HTR-8/SVneo (cell line): ENCODE results near the gene ADAMTS9.
"Not testable (repeated sequence)": the region's sequence is repeated elsewhere in the genome, so short reads cannot be mapped to it uniquely, and the experiment has no call there.

Source experiments
- DNase-seq: peaks from one replicate; pipeline ENCODE4 v3.0.0; 2011; ENCODE audit warnings: low spot score, mixed read lengths; ENCODE audit not compliant: insufficient read length
- FAIRE-seq: peaks from 2 replicates; lab custom pipeline; 2011; peaks lifted over from hg19 to GRCh38; lab: Jason Lieb, UNC

The ADAMTS9 gene

GRCh38 chr3:64552966-64553365 is 134.8 kb downstream of the ADAMTS9 start:
- FAIRE-seq, result no peak

DNA sequence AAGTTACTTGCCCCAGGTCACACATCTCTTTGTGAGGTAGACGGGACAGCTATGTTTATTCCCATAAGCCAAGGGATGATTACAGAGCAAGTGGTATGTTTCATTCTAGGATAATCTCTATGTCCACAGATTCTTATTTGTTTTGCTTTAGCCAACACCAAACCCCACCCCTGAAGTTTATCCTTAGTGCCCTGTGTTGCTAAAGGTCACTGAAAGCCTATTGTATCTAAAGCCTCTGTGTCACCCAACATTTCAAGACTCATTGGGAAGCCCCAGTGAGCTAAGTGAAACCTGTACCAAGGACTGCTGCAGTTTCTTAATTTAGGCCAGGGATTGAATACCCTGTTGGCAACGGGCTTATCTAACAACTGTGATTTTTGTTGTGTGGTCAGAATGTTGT is 135.6 kb downstream of the ADAMTS9 start:
- DNase-seq (no peak), FAIRE-seq (no peak)

More at GRCh38 chr3:64552966-64553365, 134.8 kb downstream of the ADAMTS9 start:
- DNase-seq, result no peak

DNA sequence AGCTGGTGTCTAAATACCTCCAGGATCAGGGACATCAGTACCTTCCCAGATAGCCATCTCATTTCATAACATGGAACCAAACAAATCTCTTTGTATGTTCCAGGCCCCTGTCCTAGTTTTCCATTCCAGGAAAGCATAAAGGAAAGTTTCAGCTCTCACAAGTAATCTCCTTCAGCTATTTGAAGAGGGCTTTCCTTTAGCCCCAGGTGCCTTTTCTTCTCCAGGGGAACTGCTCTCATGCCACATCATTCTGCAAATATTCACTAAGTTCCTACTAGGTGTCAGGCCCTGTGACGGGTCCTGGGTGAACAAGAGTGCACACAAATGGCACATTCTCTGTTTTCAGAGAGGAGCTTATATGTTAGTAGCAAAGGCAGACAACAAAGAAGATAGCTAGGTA is 136.1 kb downstream of the ADAMTS9 start:
- DNase-seq (no peak), FAIRE-seq (no peak)

- DNase-seq, result no peak
- FAIRE-seq, result no peak
Measured at GRCh38 chr3:64550745-64551144, 137.1 kb downstream of the ADAMTS9 start.

GRCh38 chr3:64549869-64550268 is 137.9 kb downstream of the ADAMTS9 start:
- DNase-seq (no peak), FAIRE-seq (no peak)

DNA sequence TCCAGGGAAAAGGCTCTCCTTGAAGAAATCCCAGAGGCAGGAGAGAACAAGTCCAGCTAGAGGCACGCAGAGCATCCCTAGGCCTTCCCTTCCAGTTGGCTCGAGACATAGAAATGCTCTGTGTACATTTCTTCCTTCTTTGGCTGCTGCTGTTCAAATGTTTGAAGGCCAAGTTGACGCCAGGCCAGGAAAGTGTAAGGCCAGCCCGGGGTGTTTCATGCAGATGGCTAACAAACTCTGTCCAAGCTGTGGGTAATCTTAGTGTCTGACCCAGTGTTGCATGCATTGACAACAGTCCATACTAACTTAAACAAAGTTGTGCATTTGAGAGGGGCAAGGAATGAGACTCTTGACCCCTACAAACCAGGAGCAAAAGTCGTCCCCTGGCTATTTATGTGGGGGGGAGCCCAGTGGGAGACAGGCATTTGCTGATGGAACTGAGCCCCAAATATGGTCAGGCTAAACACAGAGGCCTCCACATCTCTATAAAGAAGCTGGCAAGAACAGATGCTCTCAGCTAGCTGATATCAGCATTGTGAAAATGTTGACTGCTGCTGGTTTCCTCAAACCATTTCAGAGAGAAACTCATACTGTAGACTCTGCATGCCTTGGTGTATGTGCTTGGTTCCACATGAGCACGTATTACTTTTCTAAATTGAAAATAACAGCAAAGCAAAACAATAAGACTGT is 139.5 kb downstream of the ADAMTS9 start:
- DNase-seq, result no peak
- FAIRE-seq, result no peak

- DNase-seq, result no peak
- no peak for FAIRE-seq
Measured at GRCh38 chr3:64546856-64547255, 140.9 kb downstream of the ADAMTS9 start.

DNA sequence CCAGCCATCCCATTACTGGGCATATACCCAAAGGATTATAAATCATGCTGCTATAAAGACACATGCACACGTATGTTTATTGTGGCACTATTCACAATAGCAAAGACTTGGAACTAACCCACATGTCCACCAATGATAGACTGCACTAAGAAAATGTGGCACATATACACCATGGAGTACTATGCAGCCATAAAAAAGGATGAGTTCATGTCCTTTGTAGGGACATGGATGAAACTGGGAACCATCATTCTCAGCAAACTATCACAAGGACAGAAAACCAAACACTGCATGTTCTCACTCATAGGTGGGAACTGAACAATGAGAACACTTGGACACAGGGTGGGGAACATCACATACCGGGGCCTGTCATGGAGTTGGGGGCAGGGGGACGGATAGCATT is 142.6 kb downstream of the ADAMTS9 start:
- not testable (repeated sequence) for DNase-seq, FAIRE-seq

GRCh38 chr3:64541803-64542202 is 146.0 kb downstream of the ADAMTS9 start:
- DNase-seq, result no peak
- no peak for FAIRE-seq

DNA sequence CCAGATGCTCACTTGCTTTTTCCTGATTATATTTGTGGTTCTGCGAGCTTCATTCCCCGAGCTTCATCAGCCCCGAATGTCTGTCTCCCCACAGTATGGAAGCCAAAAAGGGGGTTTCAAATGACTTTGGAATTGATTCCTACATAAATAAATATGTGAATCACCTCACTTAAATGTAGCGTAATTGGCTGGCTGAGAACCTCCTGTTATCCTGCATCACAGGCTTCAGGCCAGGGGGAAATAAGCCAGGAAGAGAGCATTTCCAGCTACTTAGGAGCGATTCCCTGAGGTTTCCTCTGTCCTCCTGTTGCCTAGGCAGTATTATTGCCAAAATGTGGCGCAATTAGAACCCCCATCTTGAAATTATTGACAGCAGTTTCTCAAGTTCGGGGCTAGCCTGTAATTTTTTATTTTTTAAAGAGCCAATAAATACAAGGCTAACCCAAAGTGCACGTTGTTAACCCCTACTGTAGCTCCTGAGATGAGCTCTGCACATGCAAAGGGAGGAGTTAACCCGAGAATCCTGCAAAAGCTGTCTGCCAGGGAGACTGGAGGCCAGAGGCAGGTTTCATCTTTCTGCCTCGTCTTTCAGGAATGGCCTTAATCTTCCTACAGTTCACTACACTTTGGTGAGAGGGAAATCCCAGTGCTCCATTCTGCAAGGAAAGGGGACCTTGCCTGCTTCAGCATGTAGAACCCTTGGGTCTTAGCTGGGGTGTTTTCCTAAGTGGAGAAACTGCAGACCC is 148.2 kb downstream of the ADAMTS9 start:
- no peak for FAIRE-seq
- no peak for DNase-seq

DNA sequence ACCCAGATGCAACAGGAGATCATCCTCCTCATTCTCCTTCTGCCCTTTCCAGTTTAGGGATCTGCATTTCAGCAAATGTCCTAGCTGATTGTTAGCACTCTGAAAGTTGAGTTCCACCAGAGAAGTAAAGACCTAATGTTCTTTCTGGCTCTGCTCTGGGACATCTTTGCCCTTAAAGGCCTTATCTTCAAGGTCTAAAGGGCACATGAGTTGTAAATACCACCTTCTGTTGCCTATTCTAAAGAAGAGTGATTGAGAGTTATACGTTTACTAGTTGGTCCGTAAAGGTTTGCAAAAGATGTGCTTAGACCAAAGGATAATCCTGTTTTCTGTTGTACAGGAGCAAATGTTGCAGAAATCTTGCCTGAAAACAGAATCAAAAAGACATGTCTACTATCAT is 151.6 kb downstream of the ADAMTS9 start:
- no peak for FAIRE-seq
- DNase-seq, result no peak

- DNase-seq (peak; percentile 70), FAIRE-seq (no peak)
Measured at GRCh38 chr3:64533617-64534317, 154.0 kb downstream of the ADAMTS9 start.

DNA sequence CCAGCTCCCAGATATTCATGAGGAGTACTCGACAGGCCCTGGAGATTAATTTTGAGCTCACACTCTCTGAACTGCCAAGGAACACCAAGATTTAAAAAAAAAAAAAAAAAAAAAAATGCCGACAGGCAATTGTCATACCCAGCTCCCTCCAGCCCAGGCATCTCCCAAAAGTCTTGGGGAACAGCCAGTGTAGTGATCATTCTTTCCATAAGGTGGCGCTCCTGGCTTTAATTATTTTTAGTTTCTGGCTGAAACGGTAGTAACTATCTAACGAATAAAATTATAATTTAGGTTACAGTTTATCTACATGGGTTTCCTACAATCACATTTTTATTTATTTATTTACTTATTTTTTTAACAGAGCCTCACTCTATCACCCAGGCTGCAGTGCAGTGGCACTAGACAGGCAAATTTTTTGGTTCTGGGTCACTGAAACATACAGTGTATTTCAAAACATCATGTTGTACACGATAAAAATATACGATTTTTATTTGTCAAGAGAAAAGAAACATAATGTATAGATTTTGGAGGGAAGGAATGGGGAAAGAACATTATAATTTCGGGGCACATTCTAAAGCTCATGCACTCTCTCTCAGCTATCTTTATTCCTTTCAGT is 157.3 kb downstream of the ADAMTS9 start:
- DNase-seq (peak; percentile 37), FAIRE-seq (no peak)

DNA sequence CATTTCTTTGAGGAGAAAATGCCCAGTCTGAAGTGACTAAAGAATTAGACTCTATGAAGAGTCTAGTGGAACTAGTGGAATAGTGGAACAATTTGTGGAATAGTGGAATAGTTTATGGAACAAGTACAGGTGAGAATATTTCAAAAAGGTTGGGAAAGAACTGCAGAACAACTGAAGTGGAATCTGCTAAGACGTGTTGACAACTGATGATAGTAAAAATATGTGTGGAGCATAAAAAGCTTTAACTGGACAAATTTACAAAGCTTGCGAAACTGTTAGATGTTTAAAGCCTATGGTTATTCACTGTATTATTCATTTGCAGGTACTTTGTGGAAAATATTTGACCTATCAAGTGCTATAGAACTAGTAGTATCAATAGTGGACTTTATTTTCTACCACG is 164.5 kb downstream of the ADAMTS9 start:
- DNase-seq (no peak), FAIRE-seq (no peak)

DNA sequence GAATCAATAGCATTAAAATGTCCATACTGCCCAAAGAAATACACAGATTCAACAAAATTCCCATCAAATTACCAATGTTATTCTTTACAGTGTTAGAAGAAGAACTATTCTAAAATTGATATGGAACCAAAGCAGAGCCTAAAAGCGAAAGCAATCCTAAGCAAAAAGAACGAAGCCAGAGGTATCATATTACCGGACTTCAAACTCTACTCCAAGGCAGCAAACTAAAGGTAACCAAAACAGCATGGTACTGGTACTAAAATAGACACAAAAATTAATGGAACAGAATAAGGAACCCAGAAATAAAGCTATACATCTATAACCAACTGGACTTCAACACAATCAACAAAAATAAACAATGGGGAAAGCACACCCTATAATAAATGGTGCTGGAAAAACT is 167.5 kb downstream of the ADAMTS9 start:
- no peak for DNase-seq
- FAIRE-seq, result no peak

- FAIRE-seq (no peak), DNase-seq (no peak)
Measured at GRCh38 chr3:64518950-64519349, 168.8 kb downstream of the ADAMTS9 start.

DNA sequence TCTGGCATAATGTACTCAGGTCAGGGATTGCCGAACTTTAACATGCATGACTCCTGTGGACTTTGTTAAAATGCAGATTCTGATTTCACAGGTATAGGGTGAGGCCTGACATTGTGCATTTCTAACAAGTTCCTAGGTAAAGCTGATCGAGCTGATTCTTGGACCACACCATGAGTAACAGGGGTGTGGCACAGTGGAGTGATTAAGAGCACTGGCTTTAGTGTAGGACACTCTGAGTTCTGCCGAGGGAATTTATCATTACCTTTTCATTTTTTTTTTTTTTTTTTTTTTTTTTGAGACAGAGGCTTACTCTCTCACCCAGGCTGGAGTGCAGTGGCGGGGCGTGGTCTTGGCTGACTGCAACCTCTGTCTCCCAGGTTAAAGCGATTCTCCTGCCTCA is 169.3 kb downstream of the ADAMTS9 start:
- DNase-seq, result no peak
- no peak for FAIRE-seq

DNA sequence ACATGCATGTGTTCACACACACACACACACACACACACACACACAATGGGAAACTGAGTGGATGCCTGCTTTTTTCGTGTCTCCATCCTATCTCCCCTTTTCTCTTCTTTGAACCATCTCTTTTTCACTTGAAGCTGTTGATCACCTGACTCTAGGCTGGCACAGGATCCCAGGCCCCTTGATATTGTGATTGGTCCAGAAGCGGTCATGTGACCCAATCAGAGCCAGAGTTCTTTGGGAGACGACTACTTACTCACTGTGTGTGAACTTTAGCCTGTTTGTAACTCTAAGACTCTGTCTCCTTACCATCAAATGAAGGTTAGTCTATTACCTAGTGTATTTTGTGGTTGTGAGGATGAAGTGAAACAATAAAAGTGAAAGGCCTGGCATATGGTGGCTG is 172.9 kb downstream of the ADAMTS9 start:
- DNase-seq (no peak), FAIRE-seq (no peak)

DNA sequence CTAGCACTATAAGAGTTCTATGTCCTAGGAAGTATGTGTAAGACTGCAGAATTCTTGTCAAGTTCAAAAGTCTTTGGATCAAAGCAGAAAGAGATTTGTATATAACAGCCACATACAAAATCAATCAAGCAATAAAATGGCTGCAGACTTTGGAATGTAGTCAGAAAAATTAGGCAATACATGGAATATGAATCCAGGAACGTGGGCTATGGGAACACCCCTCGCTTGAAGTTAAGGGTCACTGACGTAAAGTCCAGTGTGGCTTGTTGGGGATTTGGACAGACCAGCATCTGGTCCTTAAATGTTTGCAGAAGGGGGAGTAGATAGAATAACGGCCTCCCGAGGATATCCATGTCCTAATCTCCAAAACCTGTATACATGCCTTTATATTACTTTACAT is 178.6 kb downstream of the ADAMTS9 start:
- DNase-seq, result no peak
- FAIRE-seq, result no peak

- DNase-seq, result no peak
Measured at GRCh38 chr3:64508140-64508539, 179.7 kb downstream of the ADAMTS9 start.

GRCh38 chr3:64506255-64506654 is 181.5 kb downstream of the ADAMTS9 start:
- FAIRE-seq, result no peak
- DNase-seq, result no peak

More at GRCh38 chr3:64508140-64508539, 179.7 kb downstream of the ADAMTS9 start:
- no peak for FAIRE-seq
